ENCODE measurements around the gene ANXA7. TPM values are rescaled to one million over a fixed set of nuclear protein-coding genes. Genes with fewer than 3 reads are reported as not detected.

Gene ANXA7
- total and polyA plus RNA-seq, 10 of the 15 experiments (the other 5 are each of a cell fraction or from before 2014, with no cell fraction given), result 70.6 to 184 (median 113) TPM

- ChIA-PET POLR2A (interaction anchor here (0.5 kb wide), 1 partner anchor 88 kb away, joined by 4 read pairs; no protein-coding TSS in a partner anchor), CTCF (no interaction called here), RAD21 (ENCODE audit: unreplicated experiment) (no interaction called here), SMC1A (ENCODE audit: uncharacterized antibody, unreplicated experiment) (interaction anchor here (1.3 kb wide), 1 partner anchor 15 kb away, joined by 3 read pairs; no protein-coding TSS in a partner anchor)
- Histone ChIP-seq H3K36me3 (ENCODE audit: control insufficient read depth in 2 of 2, insufficient read depth in 2 of 2, low read length in 1 of 2) (no peaks in the 10 kb centered on the region), H3K4me3 (no peak overlapping the region), H3K9me3 (replicated peaks; ENCODE audit: control insufficient read depth, insufficient read depth, low read length) (no peaks in the 10 kb centered on the region), H4K20me1 (ENCODE audit: control insufficient read depth, insufficient read depth) (no peaks in the 10 kb centered on the region), H3K27me3 (replicated peaks in 1 of 2; ENCODE audit: control insufficient read depth in 2 of 2, insufficient read depth in 2 of 2, low read length in 1 of 2) (no peaks in the 10 kb centered on the region), H3K9ac (ENCODE audit: control insufficient read depth, insufficient read depth, low read length) (no peak overlapping the region), H3K27ac (ENCODE audit: control insufficient read depth, insufficient read depth) (no peak overlapping the region), H3K4me1 (ENCODE audit: control insufficient read depth, insufficient read depth, low read length) (no peaks in the 10 kb centered on the region), H3K4me2 (ENCODE audit: control insufficient read depth, insufficient read depth) (no peak overlapping the region), H2AFZ (ENCODE audit: control insufficient read depth, low read depth, low read length) (no peak overlapping the region), H3K79me2 (ENCODE audit: control insufficient read depth, insufficient read depth, low read length) (no peaks in the 10 kb centered on the region)
- intact Hi-C loops (cut with micrococcal nuclease; ENCODE audit: unreplicated experiment) (no loop called here), in situ Hi-C loops (cut with MboI) (no loop called here)
- WGBS (ENCODE audit: insufficient coverage, insufficient replicate concordance, low lambda C conversion rate, missing lambda C conversion rate), result 96% methylated on average over 1 of the region's 1 CpG
- no TSS peak for BruUV-seq (replicated peaks)
- no peak for ATAC-seq
- no peak for FAIRE-seq
- DNase-seq (ENCODE audit: low read depth, low spot score), result no peak
- TF ChIP-seq ELK1 (IDR thresholded peaks at IDR 0.05; ENCODE audit: low read depth, low read length) (no peak), DPF2 (IDR thresholded peaks at IDR 0.05) (no peak), TAF1 (IDR thresholded peaks at IDR 0.05; ENCODE audit: borderline replicate concordance, low read depth, low read length) (no peak), NKRF (conservative IDR thresholded peaks at IDR 0.05) (no peak), SIX5 (IDR thresholded peaks at IDR 0.05; ENCODE audit: low read depth, low read length, severe bottlenecking) (no peak), CUX1 (IDR thresholded peaks at IDR 0.05; ENCODE audit: insufficient replicate concordance, low read depth, low read length) (no peak), USF2 (IDR thresholded peaks at IDR 0.05; ENCODE audit: borderline replicate concordance, low read depth, low read length) (no peak), SREBF1 (IDR thresholded peaks at IDR 0.05; ENCODE audit: low read length) (no peak), E4F1 (IDR thresholded peaks at IDR 0.05; ENCODE audit: borderline replicate concordance, partially characterized antibody) (no peak)
Measured at GRCh38 chr10:73333202-73333601, 80.7 kb downstream of the ANXA7 start.
